Activated effector memory CD4-positive, alpha-beta T cell treated with Interleukin-2 at 50 U/mL for 16 hours (primary cell): ENCODE results near the gene HNRNPUL1.
"Not testable (repeated sequence)": the region's sequence is repeated elsewhere in the genome, so short reads cannot be mapped to it uniquely, and the experiment has no call there.

Experiments used
- DNase-seq: peaks from one replicate; pipeline ENCODE4 v3.0.0-alpha.2; 2020

HNRNPUL1 gene

DNA sequence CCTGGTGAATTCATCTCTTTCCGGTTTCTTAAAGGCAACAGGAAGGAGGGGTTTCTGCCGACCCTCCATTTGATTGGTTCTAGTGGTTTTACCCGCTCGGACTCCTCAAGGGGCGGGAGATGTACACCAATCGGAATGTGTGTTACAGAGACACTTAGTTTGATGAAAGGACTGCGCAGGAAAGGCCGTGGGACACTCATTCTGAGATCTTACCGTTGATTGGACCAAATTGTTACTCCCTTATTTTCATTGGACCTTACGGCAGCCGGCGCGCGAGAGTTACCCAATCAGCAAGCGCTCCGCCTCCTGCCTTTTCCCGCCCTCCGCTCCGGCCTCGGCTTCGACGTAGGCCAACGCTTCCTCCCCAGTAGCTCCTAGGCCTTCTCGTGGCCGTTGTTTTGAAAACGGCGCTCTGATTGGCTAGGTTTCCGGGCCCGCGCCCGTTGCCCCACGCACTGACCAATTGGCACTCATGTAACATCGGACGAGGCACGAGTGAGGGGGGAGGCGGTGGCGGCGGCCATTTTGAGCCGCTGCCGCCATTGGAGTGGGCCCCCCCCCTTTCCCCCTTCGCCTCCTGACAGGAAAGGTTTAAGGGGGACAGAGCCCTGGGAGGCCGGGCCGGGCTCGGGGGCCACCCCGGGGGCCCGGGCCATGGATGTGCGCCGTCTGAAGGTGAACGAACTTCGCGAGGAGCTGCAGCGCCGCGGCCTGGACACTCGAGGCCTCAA, at the start of gene HNRNPUL1:
Gene HNRNPUL1 (plus strand): TSS at position 523 of the 731 bp plus-strand sequence. CDS start 132 bp downstream, at position 655.
- DNase-seq = peak; percentile 99

DNA sequence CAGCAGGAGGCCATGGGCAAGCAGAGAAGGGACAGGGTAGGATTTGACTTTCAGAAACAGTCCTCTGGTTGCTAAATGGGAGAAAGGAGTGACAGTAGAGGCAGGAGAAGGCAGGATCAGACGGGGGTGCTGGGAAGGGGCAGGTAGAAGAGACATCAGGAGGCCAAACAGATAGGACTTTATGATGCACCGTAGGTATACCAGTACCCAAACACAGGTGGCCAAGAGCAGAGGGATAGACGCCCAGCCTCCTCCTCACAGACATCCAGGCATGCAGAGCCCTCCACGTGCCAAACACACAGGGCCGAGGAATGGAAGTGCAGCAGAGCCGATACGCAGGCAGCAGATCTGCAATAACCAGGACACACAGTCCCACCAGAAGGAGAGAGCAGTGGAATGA, 46.4 kb upstream of the HNRNPUL1 start:
- DNase-seq = no peak

- no peak for DNase-seq
These were observed 45.9 kb upstream of the HNRNPUL1 start for GRCh38 chr19:41218249-41218614.

DNA sequence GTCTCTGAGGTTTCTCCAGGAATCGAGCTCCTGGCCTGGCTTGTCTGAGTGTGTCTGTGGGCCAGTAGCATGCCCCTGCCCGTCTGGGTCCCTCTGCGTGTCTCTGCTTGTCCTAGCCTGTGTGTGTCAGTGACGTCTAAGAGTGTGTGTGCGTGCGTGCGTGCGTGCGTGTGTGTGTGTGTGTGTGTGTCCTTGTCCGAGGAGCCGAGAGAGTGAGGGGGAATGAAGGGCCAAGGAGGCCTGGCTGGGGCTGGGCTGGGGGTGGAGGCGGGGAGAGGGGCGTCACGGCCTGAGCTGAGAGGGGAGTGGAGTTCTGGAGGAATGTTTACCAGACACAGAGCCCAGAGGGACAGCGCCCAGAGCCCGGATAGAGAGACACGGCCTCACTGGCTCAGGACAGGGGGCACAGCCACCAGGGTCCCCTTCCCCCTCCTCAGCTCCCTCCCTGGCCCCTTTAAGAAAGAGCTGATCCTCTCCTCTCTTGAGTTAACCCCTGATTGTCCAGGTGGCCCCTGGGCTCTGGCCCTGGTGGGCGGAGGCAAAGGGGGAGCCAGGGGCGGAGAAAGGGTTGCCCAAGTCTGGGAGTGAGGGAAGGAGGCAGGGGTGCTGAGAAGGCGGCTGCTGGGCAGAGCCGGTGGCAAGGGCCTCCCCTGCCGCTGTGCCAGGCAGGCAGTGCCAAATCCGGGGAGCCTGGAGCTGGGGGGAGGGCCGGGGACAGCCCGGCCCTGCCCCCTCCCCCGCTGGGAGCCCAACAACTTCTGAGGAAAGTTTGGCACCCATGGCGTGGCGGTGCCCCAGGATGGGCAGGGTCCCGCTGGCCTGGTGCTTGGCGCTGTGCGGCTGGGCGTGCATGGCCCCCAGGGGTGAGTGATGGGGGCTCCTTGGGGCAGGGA, 45.3 kb upstream of the HNRNPUL1 start, which contains the start of gene AXL:
Gene AXL (plus strand): TSS at position 609 of the 893 bp plus-strand sequence. CDS start 170 bp downstream, at position 779.
- no peak for DNase-seq

- no peak for DNase-seq
These were observed 44.1 kb upstream of the HNRNPUL1 start for GRCh38 chr19:41219924-41220567.

- DNase-seq = no peak
These were observed 43.4 kb upstream of the HNRNPUL1 start for GRCh38 chr19:41220811-41221210.

GRCh38 chr19:41221514-41222205, 42.5 kb upstream of the HNRNPUL1 start:
- no peak for DNase-seq

- no peak for DNase-seq
These were observed 41.9 kb upstream of the HNRNPUL1 start for GRCh38 chr19:41222240-41222639.

GRCh38 chr19:41223431-41224234, 40.5 kb upstream of the HNRNPUL1 start:
- no peak for DNase-seq

DNA sequence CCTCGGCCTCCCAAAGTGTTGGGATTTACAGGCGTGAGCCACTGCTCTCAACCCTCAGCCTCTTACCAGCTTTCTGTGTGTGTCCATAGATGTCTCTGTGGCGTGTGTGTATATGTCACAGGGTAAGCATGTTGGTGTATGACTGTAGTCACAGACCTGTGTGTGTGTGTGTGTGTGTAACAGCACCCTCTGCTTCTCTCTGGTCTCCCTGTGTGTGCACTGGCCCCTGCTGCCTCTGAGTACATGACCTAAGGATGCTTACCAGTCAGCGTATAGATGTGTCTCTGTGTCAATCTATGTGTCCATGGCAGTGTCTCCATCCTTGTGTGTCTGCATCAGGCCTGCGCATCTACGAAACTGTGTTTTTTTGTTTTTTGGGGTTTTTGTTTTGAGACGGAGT, 39.5 kb upstream of the HNRNPUL1 start:
- no peak for DNase-seq

DNA sequence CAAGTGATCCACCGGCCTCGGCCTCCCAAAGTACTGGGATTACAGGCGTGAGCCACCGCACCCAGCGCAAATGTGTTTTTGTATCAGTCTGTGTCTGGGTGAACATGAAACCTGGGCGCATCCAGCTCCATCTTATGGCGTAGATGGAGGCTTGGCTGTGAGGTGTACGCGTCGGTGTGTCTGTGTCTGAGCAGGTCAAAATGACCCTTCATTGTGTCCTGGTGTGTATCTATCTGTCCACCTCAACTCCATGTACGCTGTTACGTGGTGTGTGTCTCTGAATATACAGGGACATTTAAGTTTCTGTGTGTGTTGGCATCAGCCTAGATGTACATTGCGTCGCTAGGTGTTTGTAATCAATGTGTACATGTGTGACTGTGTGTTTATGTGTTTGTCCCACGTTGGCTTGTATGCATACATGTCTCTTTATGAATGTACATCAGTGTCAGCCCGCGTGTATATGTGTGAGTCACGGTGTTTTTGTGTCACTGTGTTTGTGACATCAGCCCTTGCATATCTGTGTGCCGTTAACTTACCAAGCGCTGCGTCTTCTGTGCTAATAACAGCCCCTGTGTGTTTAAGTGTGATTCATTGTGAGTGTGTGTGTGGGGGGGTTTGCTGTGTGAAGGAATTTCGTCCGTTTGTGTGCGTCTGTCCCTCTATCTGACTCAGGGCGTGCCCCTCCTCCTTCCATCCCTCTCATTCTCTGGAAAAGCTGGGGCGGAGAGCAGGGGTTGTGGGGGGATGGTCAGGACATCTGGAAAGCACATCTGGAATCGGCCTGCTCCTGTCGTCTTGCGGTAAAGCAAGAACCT, 38.7 kb upstream of the HNRNPUL1 start:
- no peak for DNase-seq

- peak; percentile 18 for DNase-seq
These were observed 37.9 kb upstream of the HNRNPUL1 start for GRCh38 chr19:41226053-41226873.

GRCh38 chr19:41226874-41227390, 37.2 kb upstream of the HNRNPUL1 start:
- DNase-seq = no peak

DNA sequence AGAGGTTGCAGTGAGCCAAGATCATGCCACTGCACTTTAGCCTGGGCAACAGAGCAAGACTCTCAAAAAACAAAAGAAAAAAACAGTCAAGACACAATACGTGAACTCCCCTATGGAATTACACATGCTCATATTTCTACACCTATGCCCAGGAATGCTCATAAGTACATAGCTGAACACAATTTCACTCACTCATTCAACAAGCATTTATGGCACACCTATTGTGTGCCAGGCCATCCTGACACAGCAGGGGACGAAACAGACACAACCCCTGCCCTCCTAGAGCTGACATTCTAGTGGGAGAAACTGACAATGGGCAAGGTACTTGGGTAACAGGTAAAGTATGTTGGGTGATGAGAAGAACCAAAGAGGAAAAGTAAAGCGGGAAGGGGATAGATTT, 35.7 kb upstream of the HNRNPUL1 start:
- DNase-seq = no peak

DNA sequence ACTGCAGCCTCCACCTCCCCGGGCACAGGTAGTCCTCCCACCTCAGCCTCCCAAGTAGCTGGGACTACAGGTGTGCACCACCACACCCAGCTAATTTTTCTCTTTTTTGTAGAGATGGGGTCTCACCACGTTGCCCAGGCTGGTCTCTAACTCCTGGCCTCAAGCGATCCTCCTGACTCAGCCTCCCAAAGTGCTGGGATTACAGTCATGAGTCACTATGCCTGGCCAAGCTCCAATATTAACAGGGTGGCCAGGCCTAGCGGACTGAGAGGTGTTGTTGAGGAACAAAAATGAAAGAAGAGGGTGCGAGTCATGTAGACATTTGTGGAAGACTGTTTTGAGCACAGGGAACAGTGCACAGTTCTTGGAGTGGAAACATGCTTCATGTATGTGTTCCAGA, 34.8 kb upstream of the HNRNPUL1 start:
- not testable (repeated sequence) for DNase-seq

DNA sequence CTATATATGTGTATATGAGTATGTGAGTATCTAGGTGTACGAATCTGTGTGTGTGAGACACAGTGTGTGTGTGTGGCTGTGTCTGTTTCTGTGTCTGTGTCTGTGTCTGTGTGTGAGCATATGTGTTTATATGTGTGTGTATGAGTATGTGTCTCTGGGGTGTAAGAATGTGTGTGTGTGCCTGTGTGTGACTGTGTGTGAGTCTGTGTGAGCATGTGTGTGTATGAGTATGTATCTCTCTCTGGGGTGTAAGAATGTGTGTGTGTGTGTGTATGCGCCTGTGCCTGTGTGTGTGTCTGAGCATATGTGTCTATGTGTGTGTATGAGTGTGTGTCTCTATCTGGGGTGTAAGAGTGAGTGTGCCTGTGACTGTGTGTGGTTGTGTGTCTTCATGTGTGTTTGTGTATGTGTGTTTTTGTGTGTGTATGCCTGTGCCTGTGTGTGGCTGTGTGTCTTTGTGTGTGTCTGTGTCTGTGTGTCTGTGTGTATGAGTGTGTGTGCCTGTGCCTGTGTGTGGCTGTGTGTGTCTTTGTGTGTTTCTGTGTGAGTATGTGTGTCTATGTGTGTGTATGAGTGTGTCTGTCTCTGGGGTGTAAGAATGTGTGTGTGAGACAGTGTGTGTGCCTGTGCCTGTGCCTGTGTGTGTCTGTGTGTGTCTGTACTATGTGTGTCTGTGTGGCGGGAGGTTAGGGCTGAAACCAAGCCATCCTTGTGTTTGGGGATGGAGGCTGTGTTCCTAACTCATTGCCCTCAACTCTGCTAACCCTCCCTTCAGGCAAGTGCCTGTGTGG, 33.9 kb upstream of the HNRNPUL1 start:
- DNase-seq = no peak

GRCh38 chr19:41232686-41233085, 31.5 kb upstream of the HNRNPUL1 start:
- DNase-seq = no peak

DNA sequence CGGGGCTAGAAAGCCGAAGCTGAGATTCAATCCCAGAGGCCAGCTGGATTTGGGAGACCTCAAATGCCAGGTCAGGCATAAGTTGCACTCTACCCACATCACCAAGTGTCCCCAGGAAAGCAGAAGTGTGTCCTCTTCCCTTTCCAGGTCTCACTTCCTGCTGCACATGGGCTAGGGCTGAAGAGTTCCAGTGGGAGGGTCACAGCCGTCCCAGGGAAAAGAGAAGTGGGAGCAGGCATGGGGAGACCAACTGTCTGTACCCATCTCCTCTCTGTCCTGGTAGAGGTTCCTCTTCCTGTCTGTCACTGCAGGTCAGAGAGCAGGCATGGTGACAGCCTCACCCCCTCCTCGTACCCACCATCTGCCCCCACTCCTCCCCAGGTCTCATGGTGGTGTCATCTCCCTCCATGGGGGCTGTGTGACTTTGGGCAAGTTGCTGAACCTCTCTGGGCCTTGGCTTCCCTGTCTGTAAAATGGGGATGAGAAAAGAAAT, 30.4 kb upstream of the HNRNPUL1 start:
- no peak for DNase-seq
